Measurements from ENCODE around the gene HSD17B1.

The HSD17B1 gene

DNA sequence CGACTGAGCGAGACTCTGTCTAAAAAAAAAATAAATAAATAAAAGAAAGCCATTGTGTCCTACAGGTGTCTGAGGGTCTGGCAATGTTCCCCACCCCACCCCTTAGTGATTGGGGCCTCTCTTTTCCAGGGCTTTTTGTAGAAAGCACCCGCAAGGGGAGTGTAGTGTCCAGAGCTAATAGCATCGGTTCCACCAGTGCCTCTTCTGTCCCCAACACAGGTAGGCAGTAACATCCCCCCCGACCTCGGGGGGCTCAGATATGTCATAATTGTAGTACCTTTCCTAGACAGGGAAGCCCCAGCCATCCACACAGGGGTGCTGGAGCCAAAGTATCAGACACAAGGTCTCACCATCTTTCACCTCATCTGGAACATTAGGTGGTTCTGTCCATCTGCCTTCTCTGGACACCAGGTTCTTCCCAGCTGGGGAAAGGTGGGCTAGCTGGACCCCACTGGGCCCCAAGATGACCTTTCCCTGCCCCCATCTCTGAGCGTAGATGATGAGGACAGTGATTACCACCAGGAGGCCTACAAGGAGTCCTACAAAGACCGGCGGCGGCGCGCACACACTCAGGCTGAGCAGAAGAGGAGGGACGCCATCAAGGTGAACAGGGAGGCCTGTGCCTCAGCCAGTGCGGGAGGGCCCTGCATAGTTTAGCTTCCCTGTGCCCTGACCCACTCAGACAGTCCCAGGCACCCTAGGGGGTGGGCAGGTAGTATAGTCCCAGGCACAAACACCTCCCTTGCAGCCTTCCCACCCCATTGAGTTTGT lies 15.8 kb downstream of the HSD17B1 start:
- no peak for FAIRE-seq

DNA sequence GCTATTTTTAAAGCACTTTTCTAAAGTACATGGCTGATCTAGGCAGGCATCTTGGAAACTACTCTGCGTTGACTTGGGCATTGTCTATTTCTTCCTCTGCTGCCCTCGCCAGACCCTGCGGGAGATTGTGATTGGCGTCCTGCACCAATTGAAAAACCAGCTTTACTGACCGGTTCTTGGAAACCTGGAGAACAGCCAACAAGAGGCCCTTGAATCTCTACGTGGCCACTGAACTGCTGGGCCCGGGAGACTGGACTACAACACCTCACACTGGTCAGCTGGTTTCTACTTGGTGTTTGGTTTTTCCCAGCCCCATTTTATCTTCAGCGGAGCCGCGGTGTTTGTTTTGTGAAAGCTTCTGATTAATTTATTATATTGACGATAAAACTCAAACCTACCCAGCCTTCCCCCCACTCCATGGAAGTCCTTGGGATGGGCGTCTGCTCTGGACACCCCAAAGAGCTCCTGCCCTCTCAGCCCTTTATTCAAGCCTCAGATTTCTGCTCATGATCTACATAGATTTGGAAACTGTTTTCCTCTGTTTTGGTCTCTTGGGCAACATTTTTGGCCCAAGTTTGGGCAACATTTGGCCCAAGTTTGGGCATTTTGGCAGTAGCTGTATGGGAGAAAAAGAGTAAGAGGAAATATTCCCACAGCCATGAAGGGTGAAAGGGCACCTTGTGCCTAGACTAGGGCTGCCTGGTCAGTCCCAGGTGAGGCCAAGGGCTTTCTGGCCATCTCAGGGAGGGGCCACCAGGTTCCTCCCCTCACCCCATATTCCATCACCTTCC lies 18.9 kb downstream of the HSD17B1 start:
- FAIRE-seq = no peak

DNA sequence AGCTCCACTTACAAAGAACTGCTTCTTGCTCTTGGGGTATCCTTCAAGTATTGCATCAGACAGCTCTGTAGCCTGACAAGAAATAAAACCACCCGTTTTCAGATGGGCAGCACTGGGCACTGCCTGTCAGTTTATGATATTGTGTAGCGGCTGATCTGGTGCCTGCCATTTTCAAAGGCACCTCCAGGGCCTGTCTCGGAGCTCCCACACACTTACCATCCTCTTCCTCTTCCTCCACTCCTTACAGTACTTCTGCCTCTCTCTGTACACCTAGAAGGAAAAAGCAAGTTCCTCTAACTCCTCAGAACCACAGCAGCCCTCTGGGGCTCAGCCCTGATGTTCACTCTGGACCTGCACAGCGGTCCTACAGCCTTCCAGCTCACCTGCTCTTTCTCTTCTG lies 20.4 kb downstream of the HSD17B1 start:
- no peak for FAIRE-seq

DNA sequence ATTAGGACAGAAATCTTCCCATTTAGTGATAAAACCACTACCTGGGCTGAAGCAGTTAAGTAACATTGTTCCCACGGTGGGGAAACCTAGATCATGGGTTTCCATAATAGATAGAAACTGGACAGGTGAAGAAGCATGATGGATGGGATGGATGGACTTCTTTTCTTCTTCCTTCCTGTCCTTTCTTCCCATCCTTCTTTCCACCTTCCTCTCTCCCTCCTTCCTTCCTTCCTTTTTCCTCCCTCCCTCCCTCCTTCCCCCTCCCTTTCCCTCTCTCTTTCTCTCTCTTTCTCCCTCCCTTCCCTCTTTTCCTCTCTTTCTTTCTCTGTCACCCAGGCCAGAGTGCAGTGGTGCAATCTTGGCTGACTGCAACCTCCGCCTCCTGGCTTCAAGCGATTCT lies 21.7 kb downstream of the HSD17B1 start:
- FAIRE-seq = no peak

DNA sequence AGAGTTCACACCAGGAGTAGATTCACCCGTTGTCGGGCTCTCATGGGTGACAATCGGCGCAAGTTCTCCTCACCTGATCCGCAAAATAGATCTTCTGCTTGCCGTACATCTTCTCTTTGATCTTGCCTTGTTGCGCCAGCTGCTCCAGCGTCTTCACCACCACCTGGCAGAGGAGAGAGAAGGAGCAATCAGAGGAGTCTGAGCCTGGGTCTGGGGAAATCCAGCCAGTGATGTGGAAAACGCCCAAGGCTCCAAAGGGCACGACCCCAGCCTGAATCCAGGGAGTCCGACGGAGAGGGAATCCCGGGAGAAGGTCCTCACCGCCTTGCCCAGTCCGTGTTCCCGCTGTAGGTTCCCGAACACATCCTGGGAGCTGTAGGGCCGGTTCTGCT lies 24.4 kb downstream of the HSD17B1 start:
- FAIRE-seq = no peak

DNA sequence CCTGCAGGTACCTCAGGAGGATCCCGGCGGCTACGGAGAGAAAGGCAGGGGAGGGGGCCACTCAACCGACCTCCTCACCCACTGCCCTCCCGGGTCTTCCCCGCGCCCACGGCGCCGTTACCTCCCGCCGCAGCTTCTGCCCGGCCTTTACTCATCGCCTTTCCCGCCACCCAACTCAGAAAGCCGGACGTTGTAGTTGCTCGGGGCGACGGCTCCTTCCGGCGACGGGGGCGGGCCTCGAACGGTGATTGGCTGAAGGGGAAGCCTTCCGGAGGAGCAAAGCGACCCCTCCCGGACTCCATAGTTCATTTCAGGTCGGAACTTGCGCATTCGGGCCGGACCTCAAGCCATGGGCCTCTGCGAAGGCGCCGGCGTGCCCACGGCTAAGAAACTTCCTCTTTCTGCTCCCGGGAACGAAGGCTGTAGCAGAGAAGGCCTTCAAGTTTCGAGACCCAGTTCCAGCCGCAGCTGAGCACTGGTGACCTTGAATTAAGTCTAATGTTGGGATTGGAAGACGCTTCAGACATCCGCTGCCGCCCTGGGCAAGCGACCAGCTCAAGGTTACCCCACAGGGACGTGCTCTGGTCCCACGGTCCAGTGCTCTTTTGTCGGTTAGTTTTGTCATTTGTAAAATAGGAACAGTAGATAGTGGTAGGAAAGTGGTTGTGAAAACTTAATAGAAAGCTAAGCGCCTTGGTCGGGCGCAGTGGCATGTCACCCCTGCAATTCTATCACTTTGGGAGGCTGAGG lies 25.0 kb downstream of the HSD17B1 start, which contains the start of gene PSMC3IP:
Gene PSMC3IP (minus strand): TSS at position 198 of the 750 bp plus-strand sequence. CDS start 43 bp downstream, at position 155.
- no peak for FAIRE-seq

DNA sequence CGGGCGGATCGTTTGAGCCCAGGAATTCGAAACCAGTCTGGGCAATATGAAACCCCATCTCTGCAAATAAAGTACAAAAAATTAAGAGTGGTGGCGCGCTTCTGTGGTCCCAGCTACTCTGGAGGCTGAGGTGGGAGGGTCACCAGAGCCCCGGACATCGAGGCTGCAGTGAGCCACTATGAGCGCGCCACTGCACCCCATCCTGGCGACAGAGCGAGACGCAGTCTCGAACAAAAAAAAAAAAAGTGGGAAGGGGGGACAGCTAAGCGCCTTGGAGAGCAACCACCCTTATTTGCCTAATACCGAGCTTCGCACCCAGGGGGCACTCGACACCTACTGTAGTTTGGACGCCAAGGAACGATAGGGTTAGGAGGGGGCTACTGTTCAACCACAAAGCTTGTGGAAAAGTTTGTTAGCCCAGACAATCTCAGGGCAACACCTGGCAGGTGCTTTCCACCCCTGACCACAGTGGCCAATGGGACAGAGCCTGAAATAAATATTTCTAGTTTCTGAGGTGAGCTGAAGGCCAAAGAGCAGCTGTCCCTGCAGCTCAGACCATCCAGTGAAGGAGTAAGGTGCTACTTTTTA lies 25.7 kb downstream of the HSD17B1 start:
- no peak for FAIRE-seq

DNA sequence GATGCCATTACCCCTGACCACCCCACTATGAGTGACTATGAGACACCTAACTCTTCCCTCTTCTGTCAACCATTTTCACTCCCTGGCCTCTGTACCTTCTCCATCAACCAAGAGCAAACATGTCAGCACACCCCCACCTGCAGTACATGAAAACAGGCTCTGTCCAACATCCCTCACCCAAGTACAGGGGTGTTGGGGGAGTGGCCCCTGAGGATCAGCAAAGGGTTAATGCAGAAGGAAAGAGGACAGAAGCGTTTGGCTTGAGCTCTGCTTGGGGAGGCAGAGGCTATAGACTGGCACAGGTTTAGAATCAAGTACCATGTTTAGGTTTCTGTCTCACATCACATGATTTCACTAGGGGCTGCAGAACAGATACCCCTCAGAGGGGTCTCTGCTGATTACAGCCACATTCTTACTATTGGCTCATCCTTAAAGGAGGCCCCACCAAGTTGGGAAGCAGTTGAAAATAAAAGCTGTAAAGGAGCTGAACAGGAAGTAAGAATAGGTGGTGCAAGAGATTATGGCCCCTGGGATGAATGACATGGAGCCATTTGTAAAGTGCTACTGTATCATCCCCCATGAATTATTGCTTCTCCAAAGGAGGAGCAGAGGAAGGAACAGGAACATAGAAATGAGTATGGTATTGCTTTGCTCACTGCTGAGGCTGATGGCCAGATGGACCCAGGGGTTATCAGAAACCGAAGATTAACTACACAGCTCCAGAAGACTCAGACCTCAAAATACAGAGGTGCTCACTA lies 27.2 kb downstream of the HSD17B1 start:
- no peak for FAIRE-seq

DNA sequence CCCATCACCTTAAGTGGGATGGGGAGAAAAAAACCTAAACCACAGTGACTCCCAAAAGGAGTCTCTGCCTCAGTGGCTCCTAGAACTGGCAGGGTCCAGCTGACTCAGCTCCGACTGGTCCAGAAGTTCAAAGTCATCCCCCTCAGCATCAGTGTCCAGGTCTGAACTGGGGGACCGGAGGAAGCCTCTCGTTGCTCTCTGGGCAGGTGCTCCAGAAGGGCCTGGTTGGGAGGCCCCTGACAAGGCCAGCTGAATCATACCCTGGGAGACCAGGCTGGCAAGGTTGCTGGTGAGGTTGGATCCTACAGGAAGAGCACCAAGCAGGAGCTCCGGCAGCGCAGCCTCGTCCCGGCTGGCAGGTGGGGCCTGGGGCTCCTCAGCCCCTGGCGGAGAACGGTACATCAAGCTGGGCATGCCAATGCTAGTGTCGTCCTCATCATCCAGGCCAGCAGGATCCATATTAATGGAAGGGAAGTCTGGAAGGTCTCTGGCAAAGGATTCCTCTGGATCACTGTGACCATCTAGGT lies 29.1 kb downstream of the HSD17B1 start:
- no peak for FAIRE-seq

DNA sequence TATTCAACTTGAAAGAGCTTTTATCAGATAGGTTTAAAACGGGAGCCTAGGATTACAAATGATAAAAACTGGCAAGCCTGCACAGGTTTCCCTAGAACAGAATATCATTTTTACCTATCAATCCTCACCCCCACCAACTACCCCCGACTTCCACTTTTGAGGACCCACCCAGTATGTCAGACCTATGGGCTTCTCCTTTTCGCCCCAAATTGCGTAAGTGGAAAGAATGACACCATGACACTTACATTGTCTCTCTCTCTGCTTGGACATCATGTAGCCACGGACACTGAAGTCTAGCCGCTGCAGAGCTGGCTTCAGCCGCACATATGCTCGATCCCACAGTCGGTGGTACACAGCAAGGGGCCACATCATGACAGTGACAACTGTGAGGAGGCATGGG lies 32.2 kb downstream of the HSD17B1 start:
- no peak for FAIRE-seq

DNA sequence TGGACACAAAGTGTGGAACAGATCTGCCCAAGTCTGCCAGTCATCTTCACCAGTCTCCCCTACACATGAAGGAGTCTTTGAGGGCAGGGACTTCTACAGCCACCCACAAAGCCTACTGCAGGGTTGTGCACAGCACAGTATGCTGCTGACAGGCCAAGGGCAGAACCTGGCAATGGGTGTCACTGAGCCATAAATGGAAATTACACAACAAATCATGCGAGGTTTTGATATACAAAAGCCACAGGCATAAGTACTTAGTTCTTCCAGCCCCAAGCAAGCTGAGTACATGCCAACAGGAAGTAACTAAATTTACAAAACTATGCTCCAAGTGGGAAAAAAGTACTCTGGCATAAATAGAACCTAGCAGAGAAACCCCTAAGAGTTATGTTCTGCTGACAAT lies 32.6 kb downstream of the HSD17B1 start:
- FAIRE-seq = no peak

DNA sequence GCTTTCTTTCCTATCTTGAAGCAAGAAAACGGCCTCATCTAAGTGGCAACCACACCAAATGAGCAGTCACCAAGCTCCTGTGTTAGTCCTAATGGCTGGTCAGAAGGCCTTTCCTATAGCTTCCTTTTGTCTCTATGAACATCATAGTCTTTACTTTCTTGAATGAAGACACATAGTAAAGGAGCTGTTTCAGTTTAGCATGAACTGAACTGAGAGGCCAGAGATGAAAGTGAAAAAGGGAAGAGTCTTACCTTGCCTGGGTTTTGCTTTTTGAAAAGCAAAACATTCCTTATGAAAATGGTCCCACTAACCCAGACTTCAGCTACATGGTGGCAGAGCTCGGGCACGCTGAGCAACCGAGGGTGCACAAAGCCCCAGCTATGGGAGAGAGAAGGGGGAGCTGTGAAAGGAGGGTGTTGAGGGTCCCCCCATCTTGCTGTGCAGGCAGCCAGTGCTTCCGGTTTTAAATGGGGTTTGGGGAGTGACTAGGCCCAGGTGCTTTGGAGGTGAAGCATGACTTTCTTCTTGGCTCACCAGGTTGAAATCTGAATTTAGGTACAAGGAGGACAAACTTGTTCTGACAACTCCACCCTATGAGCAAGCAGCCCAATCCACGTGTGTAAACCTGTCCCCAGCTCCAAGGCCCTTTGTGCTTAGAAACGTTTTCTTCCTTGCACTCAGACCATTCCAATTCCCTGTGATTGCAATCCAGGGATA lies 33.9 kb downstream of the HSD17B1 start:
- no peak for FAIRE-seq

DNA sequence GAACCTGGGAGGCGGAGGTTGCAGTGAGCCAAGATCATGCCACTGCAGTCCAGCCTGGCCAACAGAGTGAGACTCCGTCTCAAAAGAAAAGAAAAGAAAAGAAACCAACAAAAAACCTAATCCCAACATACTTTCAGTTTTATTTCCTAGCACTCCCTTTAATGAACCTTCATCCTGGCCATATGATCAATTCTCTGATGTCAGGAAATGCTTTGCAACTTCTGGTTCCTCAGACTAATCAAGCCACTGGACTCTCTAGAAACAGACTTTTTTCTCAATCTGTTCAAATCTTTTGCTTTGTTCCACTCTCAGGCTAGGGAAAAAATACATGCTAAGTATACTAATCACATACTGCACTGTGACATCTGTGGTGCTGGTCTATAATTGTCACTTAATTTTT lies 38.2 kb downstream of the HSD17B1 start:
- no peak for FAIRE-seq

DNA sequence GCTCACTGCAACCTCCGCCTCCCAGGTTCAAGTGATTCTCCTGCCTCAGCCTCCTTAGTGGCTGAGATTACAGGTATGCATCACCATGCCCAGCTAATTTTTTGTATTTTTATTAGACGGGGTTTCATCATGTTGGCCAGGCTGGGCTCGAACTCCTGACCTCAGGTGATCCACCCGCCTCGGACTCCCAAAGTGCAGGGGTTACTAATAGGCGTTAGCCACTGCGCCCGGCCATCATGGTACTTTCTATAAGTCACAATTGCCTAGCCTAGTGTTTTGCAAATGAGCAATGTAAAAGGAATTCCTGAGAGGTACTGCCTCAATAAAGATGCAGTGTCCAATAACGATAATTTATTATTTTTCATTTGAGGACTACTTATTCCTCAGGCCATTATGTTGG lies 38.7 kb downstream of the HSD17B1 start:
- FAIRE-seq = no peak

DNA sequence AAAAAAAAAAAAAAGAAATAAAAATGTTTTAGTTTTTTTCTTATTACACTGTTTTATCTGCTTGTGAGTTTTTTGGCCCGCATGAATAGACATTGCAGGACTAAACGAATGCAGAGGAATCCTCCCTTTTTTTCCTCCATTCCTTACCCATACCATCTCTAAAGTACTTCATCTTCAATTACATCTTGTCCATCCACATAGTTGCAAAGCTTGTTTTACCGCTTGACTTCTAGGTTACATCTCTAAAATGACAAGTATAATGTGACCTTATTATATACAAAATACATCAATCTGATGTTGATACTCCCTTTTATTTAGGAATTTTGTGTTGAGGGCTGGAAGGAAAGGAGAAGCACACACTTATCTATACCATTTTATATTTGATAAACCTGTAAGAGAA lies 43.7 kb downstream of the HSD17B1 start:
- no peak for FAIRE-seq

DNA sequence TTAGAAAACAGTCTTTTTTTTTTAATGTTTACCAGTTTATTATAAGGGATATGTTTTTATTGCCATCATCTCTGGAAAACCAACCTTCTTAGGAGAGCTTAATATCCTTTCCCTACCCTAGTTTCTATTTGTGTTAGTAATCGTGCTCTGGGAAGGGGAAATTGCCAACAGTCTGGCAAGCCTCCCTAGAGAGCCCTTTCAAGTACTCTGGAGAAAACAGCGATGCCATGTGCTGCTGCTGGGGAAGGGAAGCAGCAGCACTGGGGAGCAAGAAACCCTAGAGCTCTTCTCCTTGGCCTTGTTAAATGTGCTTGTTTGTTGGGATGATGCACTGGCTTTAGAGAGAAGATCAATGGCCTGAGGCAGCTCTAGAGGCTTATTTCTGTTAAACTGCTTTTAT lies 46.2 kb downstream of the HSD17B1 start:
- FAIRE-seq = no peak

DNA sequence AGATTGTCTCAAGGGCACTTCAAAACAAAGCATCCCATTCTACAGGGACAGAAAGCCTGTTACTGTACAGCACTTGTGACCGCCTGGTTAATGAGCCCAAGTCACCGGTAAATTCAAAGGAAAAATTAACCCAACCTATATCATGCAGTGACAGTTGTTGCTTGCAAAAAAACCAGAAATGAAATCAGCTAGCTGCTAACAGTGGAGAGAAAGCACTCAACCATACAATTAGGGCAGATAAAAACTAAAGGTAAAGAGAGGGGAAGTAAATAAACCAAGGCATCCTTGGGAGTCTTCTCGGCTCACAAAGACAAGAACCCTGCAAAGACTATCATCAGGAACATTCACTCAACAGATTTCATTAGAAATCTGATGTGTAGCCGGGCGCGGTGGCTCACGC lies 50.6 kb downstream of the HSD17B1 start:
- no peak for FAIRE-seq
